ENCODE results near the gene MIOS. TPM values are rescaled to one million over a fixed set of nuclear protein-coding genes. Genes with fewer than 3 reads are reported as not detected.
"Not testable (repeated sequence)": the region's sequence is repeated elsewhere in the genome, so short reads cannot be mapped to it uniquely, and the experiment has no call there.

The MIOS gene
- polyA plus RNA-seq, 1 donor = 23.3 TPM

GRCh38 chr7:7656459-7656858 lies 89.8 kb downstream of the MIOS start:
- H3K9me3 ChIP-seq (ENCODE audit: control insufficient read depth, low read depth, low read length); DNase-seq; H3K36me3 ChIP-seq (ENCODE audit: control insufficient read depth, insufficient read depth, low read length); H3K27ac ChIP-seq (ENCODE audit: low read length); H3K4me1 ChIP-seq (ENCODE audit: control insufficient read depth, insufficient read depth, low read length); H3K27me3 ChIP-seq (ENCODE audit: control insufficient read depth, insufficient read depth, low read length); H3K4me3 ChIP-seq (ENCODE audit: low read length): not testable (repeated sequence)
- WGBS (ENCODE audit: insufficient coverage, low lambda C conversion rate) = no CpG with 5 or more reads among the region's 3 CpGs

Other genes starting within 250 kb of the MIOS start
- gene COL28A1, start 31.0 kb upstream of the MIOS start, polyA plus RNA-seq = 4.0 TPM
- 17.5 TPM for gene UMAD1, start 73.9 kb downstream of the MIOS start, polyA plus RNA-seq
- gene RPA3, start 151.7 kb downstream of the MIOS start, polyA plus RNA-seq = 30.5 TPM

Data from large intestine (tissue), 3 donors.